GM12878 (cell line): ENCODE data around the gene SMAD2. TPM values are rescaled to one million over a fixed set of nuclear protein-coding genes. Genes with fewer than 3 reads are reported as not detected.
A peak's percentile ranks its signal among the peaks of the same experiment; 100 is the strongest.

Experiments
- BACH1 ChIP-seq: fragments of 450-650 bp; IDR thresholded peaks from 2 replicates; pipeline ENCODE4 v1.6.1; 2017; ENCODE audit warnings: mild to moderate bottlenecking, borderline replicate concordance
- CBX3 ChIP-seq: fragments of 200-600 bp; sonication (generic); IDR thresholded peaks from 2 replicates; pipeline ENCODE4 v1.6.1; 2016; ENCODE audit warnings: low read depth, borderline replicate concordance
- CTCF ChIP-seq, 3 experiments: IDR thresholded peaks in 2 of 3; conservative IDR thresholded peaks in 1 of 3; 2 replicates each; pipeline ENCODE4 v1.5.1; 2011; ENCODE audit warnings: low read depth in 3 of 3, low read length in 3 of 3, mild to moderate bottlenecking in 3 of 3, control low read depth in 2 of 3, moderate library complexity in 2 of 3, inconsistent platforms in 1 of 3, mixed read lengths in 1 of 3; ENCODE audit not compliant: control insufficient read depth in 2 of 3, insufficient read depth in 1 of 3; ENCODE audit errors: extremely low read depth in 1 of 3
- DPF2 ChIP-seq: fragments of 450-650 bp; IDR thresholded peaks from 2 replicates; pipeline ENCODE4 v1.6.1; 2017; ENCODE audit warnings: mild to moderate bottlenecking
- ELK1 ChIP-seq: IDR thresholded peaks from 2 replicates; pipeline ENCODE4 v1.6.1; 2012; ENCODE audit warnings: low read depth, low read length, improper control_type of control experiment
- ESRRA ChIP-seq: IDR thresholded peaks from 2 replicates; pipeline ENCODE4 v1.6.1; 2012; ENCODE audit warnings: mild to moderate bottlenecking, low read length, improper control_type of control experiment
- HDGF ChIP-seq: fragments of 450-650 bp; IDR thresholded peaks from 2 replicates; pipeline ENCODE4 v1.6.1; 2016; ENCODE audit warnings: antibody characterized with exemption
- IKZF1 ChIP-seq: fragments of 450-650 bp; conservative IDR thresholded peaks from 2 replicates; pipeline ENCODE4 v1.6.1; 2017; ENCODE audit warnings: antibody characterized with exemption, mild to moderate bottlenecking
- IRF3 ChIP-seq: fragments of 450-650 bp; IDR thresholded peaks from 2 replicates; pipeline ENCODE4 v1.6.1; 2014; ENCODE audit warnings: mild to moderate bottlenecking
- IRF4 ChIP-seq: IDR thresholded peaks from 2 replicates; pipeline ENCODE4 v1.6.1; 2011; ENCODE audit warnings: low read depth, low read length
- LARP7 ChIP-seq: fragments of 450-650 bp; IDR thresholded peaks from 2 replicates; pipeline ENCODE4 v1.6.1; 2017; ENCODE audit warnings: mild to moderate bottlenecking
- MEF2B ChIP-seq: fragments of 450-650 bp; IDR thresholded peaks from 2 replicates; pipeline ENCODE4 v1.6.1; 2018; ENCODE audit warnings: mild to moderate bottlenecking, moderate library complexity; ENCODE audit not compliant: partially characterized antibody, poor library complexity, severe bottlenecking
- NFYB ChIP-seq: IDR thresholded peaks from 2 replicates; pipeline ENCODE4 v1.6.1; 2011; ENCODE audit warnings: low read depth, mild to moderate bottlenecking, low read length, improper control_type of control experiment, moderate library complexity; ENCODE audit not compliant: insufficient read depth
- POLR2AphosphoS2 ChIP-seq: IDR thresholded peaks from 2 replicates; pipeline ENCODE4 v1.6.1; 2011; ENCODE audit warnings: low read depth, mild to moderate bottlenecking, low read length, improper control_type of control experiment, moderate library complexity
- RB1 ChIP-seq: fragments of 450-650 bp; formaldehyde crosslinking; IDR thresholded peaks from 2 replicates; pipeline ENCODE4 v1.6.1; 2017; ENCODE audit warnings: mild to moderate bottlenecking, borderline replicate concordance
- SPI1 ChIP-seq: IDR thresholded peaks from 2 replicates; pipeline ENCODE4 v1.6.1; 2011; ENCODE audit warnings: low read depth, mild to moderate bottlenecking, low read length, moderate library complexity, borderline replicate concordance; ENCODE audit not compliant: insufficient read depth
- TCF3 ChIP-seq: IDR thresholded peaks from 2 replicates; pipeline ENCODE4 v1.6.1; 2012; ENCODE audit warnings: low read depth, mild to moderate bottlenecking, low read length, borderline replicate concordance; ENCODE audit not compliant: insufficient read depth
- WRNIP1 ChIP-seq: IDR thresholded peaks from 2 replicates; pipeline ENCODE4 v1.6.1; 2011; ENCODE audit warnings: low read depth, low read length, improper control_type of control experiment, borderline replicate concordance
- YY1 ChIP-seq: IDR thresholded peaks from 2 replicates; pipeline ENCODE4 v1.6.1; 2011; ENCODE audit warnings: low read depth, mild to moderate bottlenecking, low read length
- ZNF207 ChIP-seq: fragments of 450-650 bp; IDR thresholded peaks from 2 replicates; pipeline ENCODE4 v1.6.1; 2014; ENCODE audit warnings: antibody characterized with exemption, mild to moderate bottlenecking, borderline replicate concordance
- polyA plus RNA-seq, 11 experiments: library from polyadenylated mRNA; depleted of rRNA in 4 of 11; unstranded in 6 of 11; stranded (reverse) in 5 of 11; fragments of >200 nt; fragmentation: Nextera tagmentation in 4 of 11; fragmentation: Illumina TruSeq in 1 of 11; extraction: Ambion mirVana in 4 of 11; extraction: Trizol in 1 of 11; gene quantifications; 1 replicate in 1 of 11; 2 replicates in 10 of 11; pipeline versions ENCODE4 v1.2.1 to v1.2.3, GENCODE V29; 2011 to 2016; ENCODE audit warnings: inconsistent platforms in 2 of 11, missing spikeins in 2 of 11, low read depth in 1 of 11
- total RNA-seq, 4 experiments: library from RNA; depleted of rRNA in 3 of 4; stranded (reverse); fragments of >200 nt in 3 of 4; fragmentation: Illumina TruSeq in 1 of 4; extraction: Trizol in 1 of 4; gene quantifications; 2 replicates each; pipeline versions ENCODE4 v1.2.1 to v1.2.3, GENCODE V29; 2013 to 2021
- TF ChIP-seq, protein P1 (sequence below): IDR thresholded peaks from 2 replicates; pipeline ENCODE4 v1.6.1; 2011; ENCODE audit warnings: borderline replicate concordance, low read depth, mild to moderate bottlenecking, moderate library complexity, mixed read lengths, low read length; ENCODE audit not compliant: insufficient read depth; ENCODE audit errors: extremely low read length
- TF ChIP-seq, protein P2 (sequence below): fragments of 450-650 bp; IDR thresholded peaks from 2 replicates; pipeline ENCODE4 v1.6.1; 2017; ENCODE audit warnings: borderline replicate concordance

The SMAD2 gene
- total and polyA plus RNA-seq, 10 of the 15 experiments (the other 5 are each of a cell fraction or from before 2014, with no cell fraction given): 28.8 to 111 (median 65.8) TPM

GRCh38 chr18:47772374-47773248, 157.8 kb downstream of the SMAD2 start (continued):
- TF ChIP-seq, protein P1, sequence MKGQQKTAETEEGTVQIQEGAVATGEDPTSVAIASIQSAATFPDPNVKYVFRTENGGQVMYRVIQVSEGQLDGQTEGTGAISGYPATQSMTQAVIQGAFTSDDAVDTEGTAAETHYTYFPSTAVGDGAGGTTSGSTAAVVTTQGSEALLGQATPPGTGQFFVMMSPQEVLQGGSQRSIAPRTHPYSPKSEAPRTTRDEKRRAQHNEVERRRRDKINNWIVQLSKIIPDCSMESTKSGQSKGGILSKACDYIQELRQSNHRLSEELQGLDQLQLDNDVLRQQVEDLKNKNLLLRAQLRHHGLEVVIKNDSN: no peak
- TF ChIP-seq IRF4: no peak
- TF ChIP-seq IKZF1: peak; percentile 43; the same call in 1 of the 2 replicates
- TF ChIP-seq CTCF (IDR thresholded peaks at IDR 0.05 in 2 of 3, conservative IDR thresholded peaks at IDR 0.05 in 1 of 3; ENCODE audit: control insufficient read depth in 2 of 3, extremely low read depth in 1 of 3, insufficient read depth in 1 of 3, low read depth in 3 of 3, low read length in 3 of 3): peak; percentile 88 to 99 (median 91)
- TF ChIP-seq ELK1: no peak
- TF ChIP-seq ZNF207: no peak
- no peak for TF ChIP-seq IRF3
- no peak for TF ChIP-seq NFYB
- TF ChIP-seq BACH1: no peak
- no peak for TF ChIP-seq HDGF
- no peak for TF ChIP-seq RB1
- TF ChIP-seq CBX3: no peak
- no peak for TF ChIP-seq ESRRA
- no peak for TF ChIP-seq WRNIP1
- TF ChIP-seq, protein P2, sequence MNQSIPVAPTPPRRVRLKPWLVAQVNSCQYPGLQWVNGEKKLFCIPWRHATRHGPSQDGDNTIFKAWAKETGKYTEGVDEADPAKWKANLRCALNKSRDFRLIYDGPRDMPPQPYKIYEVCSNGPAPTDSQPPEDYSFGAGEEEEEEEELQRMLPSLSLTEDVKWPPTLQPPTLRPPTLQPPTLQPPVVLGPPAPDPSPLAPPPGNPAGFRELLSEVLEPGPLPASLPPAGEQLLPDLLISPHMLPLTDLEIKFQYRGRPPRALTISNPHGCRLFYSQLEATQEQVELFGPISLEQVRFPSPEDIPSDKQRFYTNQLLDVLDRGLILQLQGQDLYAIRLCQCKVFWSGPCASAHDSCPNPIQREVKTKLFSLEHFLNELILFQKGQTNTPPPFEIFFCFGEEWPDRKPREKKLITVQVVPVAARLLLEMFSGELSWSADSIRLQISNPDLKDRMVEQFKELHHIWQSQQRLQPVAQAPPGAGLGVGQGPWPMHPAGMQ: no peak
- TF ChIP-seq LARP7: no peak
- TF ChIP-seq SPI1: peak; percentile 10; the same call in 1 of the 2 replicates
- no peak for TF ChIP-seq TCF3
- peak; percentile 52; the same call in 1 of the 2 replicates for TF ChIP-seq YY1
- TF ChIP-seq POLR2AphosphoS2: no peak
- TF ChIP-seq MEF2B: no peak
- no peak for TF ChIP-seq DPF2
